Measurements from ENCODE around the gene PDCD6IP. TPM values are rescaled to one million over a fixed set of nuclear protein-coding genes. Genes with fewer than 3 reads are reported as not detected.

Gene PDCD6IP
- total RNA-seq, 1 donor from 2014 or later = 135 TPM

GRCh38 chr3:33908250-33908851, 109.9 kb downstream of the PDCD6IP start:
- H3K36me3 Mint-ChIP-seq = no peaks in the 10 kb centered on the region
- TF ChIP-seq, protein P1, sequence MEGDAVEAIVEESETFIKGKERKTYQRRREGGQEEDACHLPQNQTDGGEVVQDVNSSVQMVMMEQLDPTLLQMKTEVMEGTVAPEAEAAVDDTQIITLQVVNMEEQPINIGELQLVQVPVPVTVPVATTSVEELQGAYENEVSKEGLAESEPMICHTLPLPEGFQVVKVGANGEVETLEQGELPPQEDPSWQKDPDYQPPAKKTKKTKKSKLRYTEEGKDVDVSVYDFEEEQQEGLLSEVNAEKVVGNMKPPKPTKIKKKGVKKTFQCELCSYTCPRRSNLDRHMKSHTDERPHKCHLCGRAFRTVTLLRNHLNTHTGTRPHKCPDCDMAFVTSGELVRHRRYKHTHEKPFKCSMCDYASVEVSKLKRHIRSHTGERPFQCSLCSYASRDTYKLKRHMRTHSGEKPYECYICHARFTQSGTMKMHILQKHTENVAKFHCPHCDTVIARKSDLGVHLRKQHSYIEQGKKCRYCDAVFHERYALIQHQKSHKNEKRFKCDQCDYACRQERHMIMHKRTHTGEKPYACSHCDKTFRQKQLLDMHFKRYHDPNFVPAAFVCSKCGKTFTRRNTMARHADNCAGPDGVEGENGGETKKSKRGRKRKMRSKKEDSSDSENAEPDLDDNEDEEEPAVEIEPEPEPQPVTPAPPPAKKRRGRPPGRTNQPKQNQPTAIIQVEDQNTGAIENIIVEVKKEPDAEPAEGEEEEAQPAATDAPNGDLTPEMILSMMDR (IDR thresholded peaks at IDR 0.05; ENCODE audit: unreplicated experiment) = no peak
- peaks cover 7% of the 10 kb centered on the region for H3K9me3 Mint-ChIP-seq
- H3K4me1 Mint-ChIP-seq = no peaks in the 10 kb centered on the region
- no peak for DNase-seq (ENCODE audit: low spot score in 2 of 2, unreplicated experiment in 2 of 2)
- H3K27ac Mint-ChIP-seq = no peak overlapping the region
- H3K27me3 Mint-ChIP-seq (ENCODE audit: low read depth) = peaks cover 2% of the 10 kb centered on the region
- no peak overlapping the region for H3K4me3 Mint-ChIP-seq

DNA sequence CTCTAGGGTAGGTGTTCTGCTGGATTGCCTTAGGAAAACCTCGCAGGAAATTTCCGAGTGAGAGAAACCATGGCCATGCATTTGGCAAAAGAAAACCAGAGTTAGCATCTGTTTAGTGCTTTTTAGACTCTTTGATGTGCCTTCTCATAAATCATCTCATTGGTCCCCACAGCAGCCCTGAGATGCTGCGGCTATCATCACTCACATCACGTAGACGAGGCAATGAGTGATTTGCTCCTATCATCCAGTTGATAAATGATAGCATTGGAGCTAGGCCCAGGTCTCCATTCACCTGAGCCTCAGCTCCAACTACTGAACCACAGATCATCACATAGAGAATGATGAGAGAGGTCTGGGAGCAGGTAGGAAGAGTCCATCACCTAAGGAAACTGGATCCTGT, 111.1 kb downstream of the PDCD6IP start:
- TF ChIP-seq, protein P1 (IDR thresholded peaks at IDR 0.05; ENCODE audit: unreplicated experiment) = no peak
- Mint-ChIP-seq H3K4me1 (peaks cover 6% of the 10 kb centered on the region), H3K36me3 (no peaks in the 10 kb centered on the region), H3K27me3 (ENCODE audit: low read depth) (peaks cover 2% of the 10 kb centered on the region), H3K9me3 (peaks cover under 1% of the 10 kb centered on the region), H3K4me3 (no peak overlapping the region), H3K27ac (no peak overlapping the region)
- no peak for DNase-seq (ENCODE audit: low spot score in 2 of 2, unreplicated experiment in 2 of 2)

GRCh38 chr3:33910031-33910430, 111.6 kb downstream of the PDCD6IP start:
- Mint-ChIP-seq H3K27me3 (ENCODE audit: low read depth) (peaks cover 2% of the 10 kb centered on the region), H3K4me3 (no peak overlapping the region), H3K4me1 (peaks cover 11% of the 10 kb centered on the region), H3K9me3 (no peaks in the 10 kb centered on the region), H3K27ac (no peak overlapping the region), H3K36me3 (no peaks in the 10 kb centered on the region)
- DNase-seq (ENCODE audit: low spot score in 2 of 2, unreplicated experiment in 2 of 2) = no peak
- TF ChIP-seq, protein P1 (IDR thresholded peaks at IDR 0.05; ENCODE audit: unreplicated experiment) = no peak

DNA sequence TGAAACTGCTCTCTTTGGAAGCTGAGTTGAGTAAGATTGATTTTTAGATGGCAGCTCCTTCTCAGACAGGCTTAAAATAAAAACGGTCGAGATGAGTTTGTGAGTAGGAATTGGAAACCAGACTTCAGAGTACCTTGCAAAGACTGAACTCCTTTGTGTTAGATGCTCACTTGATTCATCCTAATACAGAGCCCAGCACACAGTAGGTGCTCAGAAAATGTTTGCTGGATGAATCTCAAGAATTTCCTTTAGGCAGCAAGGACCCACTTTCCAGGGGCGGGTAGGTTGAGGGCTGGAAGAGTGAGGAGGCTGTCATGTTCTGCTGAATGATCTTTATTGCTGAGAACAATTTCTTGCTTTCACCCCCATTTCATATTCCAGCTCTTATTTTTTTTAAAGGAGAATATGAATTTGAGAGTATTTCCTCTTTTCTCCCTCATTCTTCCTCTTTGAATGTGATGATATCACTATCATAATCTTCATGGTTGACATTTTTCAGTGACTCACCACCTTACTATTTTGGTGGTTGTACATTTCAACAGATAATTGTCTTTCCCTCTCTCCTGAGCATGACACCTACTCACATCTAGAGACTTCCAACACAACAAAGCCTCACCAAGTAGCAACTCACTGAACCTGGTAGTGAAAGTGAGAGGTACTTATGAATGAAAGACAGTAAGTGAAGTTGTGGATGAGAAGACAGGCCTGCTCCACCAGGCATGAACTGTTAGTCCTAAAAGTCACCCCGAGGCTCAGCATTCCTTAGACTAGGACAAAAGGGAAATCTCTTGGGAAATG, 113.3 kb downstream of the PDCD6IP start:
- Mint-ChIP-seq H3K4me3 (no peak overlapping the region), H3K36me3 (no peaks in the 10 kb centered on the region), H3K9me3 (no peaks in the 10 kb centered on the region), H3K27me3 (ENCODE audit: low read depth) (peaks cover 2% of the 10 kb centered on the region), H3K27ac (no peak overlapping the region), H3K4me1 (peaks cover 24% of the 10 kb centered on the region)
- TF ChIP-seq, protein P1 (IDR thresholded peaks at IDR 0.05; ENCODE audit: unreplicated experiment) = no peak
- no peak for DNase-seq (ENCODE audit: low spot score in 2 of 2, unreplicated experiment in 2 of 2)

DNA sequence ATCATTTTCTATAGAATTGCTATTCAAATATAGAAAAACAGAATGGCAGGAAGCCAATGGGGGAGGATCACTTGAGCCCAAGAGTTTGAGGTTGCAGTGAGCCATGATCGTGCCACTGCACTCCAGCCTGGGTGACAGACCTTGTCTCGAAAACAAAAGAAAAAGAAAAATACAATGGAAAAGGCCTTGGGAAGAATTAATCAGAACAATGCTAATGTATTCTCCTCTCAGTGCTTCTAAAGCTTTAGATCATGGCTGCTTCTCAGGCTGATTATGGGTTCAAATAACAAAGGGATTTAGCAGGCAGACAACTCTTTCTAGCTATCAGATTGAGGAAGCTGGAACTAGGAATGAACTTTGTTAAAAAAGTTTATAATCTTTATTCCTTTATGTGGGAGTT, 115.8 kb downstream of the PDCD6IP start:
- no peak for DNase-seq (ENCODE audit: low spot score in 2 of 2, unreplicated experiment in 2 of 2)
- Mint-ChIP-seq H3K4me3 (no peak overlapping the region), H3K36me3 (no peaks in the 10 kb centered on the region), H3K9me3 (no peaks in the 10 kb centered on the region), H3K27ac (peak overlapping the region; percentile 56), H3K4me1 (peaks cover 42% of the 10 kb centered on the region), H3K27me3 (ENCODE audit: low read depth) (peaks cover 2% of the 10 kb centered on the region)
- TF ChIP-seq, protein P1 (IDR thresholded peaks at IDR 0.05; ENCODE audit: unreplicated experiment) = no peak
